Activated CD8-positive, alpha-beta memory T cell treated with anti-CD3 and anti-CD28 coated beads for 4 hours (primary cell): Measurements from ENCODE around the gene PRDX3.
"Not testable (repeated sequence)": the region's sequence is repeated elsewhere in the genome, so short reads cannot be mapped to it uniquely, and the experiment has no call there.

Source experiments
- DNase-seq, 2 donors: peaks; one replicate each; pipeline ENCODE4 v3.0.0-alpha.2; 2020; ENCODE audit warnings: low read depth in 2 of 2

The PRDX3 gene

GRCh38 chr10:119206603-119207365 lies 28.2 kb upstream of the PRDX3 start:
- DNase-seq = peak in 1 of 2 donors; percentile 49

- no peak for DNase-seq
These were observed 27.4 kb upstream of the PRDX3 start for GRCh38 chr10:119205894-119206602.

DNA sequence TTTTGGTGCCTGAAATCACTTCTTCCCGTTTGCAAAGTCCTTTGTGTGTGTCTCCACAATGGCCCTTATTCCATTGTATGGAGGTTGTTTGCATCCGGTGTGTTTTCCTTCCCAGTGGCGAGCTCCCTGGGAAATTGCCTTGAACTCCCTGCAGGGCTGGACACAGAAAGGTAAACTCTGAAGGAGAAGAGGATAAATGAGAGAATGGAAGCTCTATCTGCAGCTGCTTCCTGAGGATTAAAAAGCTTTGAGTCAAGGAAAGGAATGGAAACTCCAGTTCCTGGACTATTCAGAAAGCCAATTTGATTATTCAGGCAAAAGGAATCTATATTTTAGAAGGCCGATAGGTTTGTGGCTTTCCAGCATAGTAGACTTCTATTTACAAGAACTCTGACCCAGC lies 24.4 kb upstream of the PRDX3 start:
- no peak for DNase-seq

- no peak for DNase-seq
These were observed 22.6 kb upstream of the PRDX3 start for GRCh38 chr10:119201233-119201632.

DNA sequence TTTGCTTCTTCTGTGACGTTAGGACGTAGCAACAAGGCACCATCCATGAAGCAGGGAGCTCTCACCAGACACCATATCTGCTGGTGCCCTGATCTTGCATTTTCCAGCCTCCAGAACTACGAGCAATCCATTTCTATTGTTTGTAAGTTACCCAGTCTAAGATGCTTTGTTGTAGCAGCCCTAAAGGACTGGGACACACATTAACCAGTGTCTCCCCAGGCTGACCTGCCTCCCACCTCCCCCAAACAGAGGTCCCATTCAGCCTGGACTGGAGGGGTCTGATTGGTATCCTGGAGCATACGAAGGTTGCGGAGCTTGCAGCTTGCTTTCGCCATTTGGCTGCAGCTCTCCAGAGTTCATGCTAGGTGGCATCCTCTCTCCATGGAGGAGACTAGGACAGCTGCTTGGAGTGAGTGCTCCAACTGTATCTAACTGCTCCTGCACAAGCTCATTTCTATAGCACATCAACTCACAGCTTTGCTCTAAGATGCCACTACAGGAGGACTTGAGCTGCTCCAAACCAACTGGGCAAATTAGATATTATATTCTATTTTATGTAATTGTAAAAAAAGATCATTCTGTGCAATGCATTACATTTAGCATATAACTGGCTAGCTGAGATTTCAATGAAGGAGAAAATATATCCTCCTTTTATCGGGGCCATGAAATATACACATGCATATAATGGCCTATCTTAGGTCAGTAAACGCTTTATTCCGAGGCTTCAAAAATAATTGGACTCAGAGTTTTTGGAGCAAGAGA lies 20.8 kb upstream of the PRDX3 start:
- no peak for DNase-seq

DNA sequence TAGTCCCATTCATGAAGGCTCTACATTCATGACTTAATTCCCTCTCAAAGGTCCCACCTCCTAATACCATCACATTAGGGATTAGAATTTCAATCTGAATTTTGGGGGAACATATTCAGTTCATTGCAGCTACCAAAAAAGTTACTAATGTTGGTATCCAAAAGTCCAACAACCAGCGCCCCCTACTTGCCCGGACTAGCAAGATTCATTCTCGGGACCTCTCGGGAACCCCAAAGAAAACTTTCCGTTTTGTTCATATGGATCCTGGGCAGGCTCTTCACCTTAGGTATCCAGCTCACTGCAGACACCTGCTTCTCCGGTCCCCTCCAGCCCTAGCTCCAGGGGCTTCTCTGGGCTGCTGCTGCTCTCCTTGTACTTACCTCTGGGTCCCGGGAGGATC lies 19.8 kb upstream of the PRDX3 start:
- DNase-seq = no peak

DNA sequence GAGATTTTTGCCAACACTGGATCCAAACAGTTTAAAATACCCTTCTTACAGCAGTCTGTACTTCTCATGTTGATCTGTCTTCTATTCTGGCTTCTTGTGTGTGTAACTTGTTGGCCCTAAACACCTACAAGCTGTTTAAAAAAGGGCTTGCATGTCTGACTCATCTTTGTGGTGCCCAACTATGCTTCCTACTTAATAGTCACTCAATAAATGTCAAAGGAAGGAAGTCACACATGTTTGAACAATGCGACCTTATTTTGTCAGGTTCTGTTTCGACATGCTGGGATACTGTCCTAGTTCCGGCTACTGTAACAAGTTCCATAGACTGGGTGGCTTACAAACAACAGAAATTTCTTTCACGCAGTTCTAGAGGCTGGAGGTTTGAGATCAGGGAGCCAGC lies 19.3 kb upstream of the PRDX3 start:
- DNase-seq = no peak

- no peak for DNase-seq
These were observed 13.3 kb upstream of the PRDX3 start for GRCh38 chr10:119191881-119192280.

DNA sequence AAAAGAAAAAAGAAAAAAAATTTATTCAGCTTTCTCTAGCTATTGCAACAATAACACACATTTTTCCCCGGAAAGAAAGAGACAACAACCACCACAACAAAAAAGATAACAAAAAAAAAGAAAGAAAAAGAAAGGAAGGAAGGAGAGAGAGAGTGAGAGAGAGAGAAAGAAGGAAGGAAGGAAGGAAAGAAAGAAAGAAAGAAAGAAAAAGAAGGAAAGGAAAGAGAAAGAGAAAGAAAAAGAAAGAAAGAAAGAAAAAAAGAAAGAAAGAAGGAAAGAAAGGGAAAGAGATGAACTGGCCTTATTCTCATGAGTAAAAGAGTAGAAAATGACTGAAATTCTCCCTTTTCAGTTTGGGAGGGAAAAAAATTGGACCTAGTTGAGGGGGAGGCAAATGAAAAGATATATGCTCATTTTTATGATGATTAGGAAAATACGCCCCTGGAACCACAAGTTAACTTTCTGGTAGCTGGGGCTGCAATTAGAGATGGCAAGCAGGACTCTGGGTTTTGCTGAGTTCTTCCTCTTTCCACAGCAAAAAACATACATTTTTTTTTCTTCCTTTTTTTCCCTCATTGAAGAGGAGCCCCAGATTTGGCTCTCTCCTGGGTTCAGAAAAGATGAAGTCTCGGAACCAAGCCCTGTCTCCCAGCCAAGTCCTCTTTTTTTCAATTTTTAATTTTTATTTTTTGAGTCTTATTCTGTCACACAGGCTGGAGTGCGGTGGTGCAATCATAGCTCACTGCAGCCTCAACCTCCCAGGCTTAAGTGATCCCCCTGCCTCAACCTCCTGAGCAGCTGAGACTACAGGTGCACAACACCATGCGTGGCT lies 12.6 kb upstream of the PRDX3 start:
- no peak for DNase-seq

DNA sequence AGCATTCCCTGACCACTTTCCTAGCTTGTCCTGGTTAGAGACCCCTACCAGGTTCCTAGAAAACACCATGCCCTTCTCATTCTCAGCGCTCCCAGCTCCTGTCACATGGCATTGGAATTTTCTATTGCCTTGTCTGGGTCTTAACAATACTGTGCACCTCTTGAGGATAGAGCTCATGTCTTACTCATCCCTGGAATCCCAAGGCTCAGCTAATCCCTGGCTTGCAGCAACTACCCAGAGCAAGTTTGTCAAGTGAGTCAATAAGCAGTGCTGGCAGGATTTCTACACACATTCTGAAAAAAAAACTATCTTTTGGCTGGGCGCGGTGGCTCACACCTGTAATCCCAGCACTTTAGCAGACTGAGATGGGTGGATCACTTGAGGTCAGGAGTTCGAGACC lies 11.7 kb upstream of the PRDX3 start:
- DNase-seq = no peak

GRCh38 chr10:119189811-119190282 lies 11.2 kb upstream of the PRDX3 start:
- DNase-seq = no peak

DNA sequence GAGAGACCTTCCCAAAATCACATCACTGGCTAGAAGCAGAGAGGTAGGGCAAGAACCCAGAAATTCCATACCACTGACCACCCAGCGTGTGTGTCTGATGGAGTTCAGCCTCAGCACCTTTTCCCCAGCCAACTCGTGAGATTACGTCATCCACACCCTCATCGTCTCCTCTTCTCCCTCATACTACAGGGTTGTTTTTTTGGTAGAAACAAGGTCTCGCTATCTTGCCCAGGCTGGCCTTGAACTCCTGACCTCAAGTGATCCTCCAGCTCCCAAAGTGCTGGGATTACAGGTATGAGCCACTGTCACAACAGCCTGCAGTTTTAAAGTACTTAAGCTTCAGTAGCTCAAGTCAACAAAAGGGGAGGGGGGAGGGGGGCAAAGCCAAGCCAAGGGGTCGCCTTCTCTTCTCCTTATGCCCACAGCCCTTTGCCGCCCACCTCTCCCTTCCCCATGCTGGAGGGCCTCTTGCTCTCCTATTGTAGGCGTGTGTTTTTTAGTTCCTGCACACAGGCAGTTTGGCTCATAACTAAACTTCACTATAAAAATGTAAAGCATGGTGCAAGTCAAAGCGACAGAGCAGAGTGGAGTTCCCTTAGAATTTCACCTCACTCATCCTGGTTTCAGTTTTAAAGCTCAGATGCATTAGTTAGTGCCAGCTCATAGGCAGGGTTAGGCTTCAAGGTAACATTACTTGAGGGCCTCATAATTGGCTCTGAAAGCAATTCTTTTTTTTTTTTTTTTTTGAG lies 5.2 kb upstream of the PRDX3 start:
- DNase-seq = no peak

- not testable (repeated sequence) for DNase-seq
These were observed 2.3 kb upstream of the PRDX3 start for GRCh38 chr10:119180850-119181400.

GRCh38 chr10:119177708-119178371 lies 772 bp downstream of the PRDX3 start:
- DNase-seq = no peak

- no peak for DNase-seq
These were observed 2.4 kb downstream of the PRDX3 start for GRCh38 chr10:119176166-119176565.

DNA sequence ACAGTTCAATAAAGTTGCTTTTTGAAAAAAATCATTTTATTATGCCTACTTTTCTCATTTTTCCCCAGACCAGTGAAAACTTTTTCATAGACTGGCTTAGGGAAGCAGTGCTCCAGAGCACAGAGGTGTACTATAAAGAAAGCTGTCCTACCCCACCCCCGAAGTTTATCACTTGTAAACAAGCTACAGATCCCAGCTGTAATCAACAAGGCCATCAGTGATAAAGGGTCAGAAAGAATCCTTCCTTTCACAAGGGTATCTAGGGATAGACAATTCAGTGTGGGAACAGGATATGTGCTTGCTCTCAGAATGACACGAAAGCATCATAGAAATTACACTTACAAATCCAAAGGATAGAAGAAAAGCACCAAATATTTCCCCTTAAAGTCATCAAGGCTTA lies 4.5 kb downstream of the PRDX3 start:
- no peak for DNase-seq

GRCh38 chr10:119167041-119167440 lies 11.6 kb downstream of the PRDX3 start:
- no peak for DNase-seq

GRCh38 chr10:119166564-119166963 lies 12.0 kb downstream of the PRDX3 start:
- DNase-seq = no peak

GRCh38 chr10:119166118-119166500 lies 12.5 kb downstream of the PRDX3 start:
- no peak for DNase-seq
